Activated T-helper 1 cell treated with anti-CD3 and anti-CD28 coated beads, Interleukin-2, amount 50 U/mL, for 16 hours (primary cell): ENCODE measurements around the gene RPP14.

Experiments
- DNase-seq, 2 donors: peaks; one replicate each; pipeline ENCODE4 v3.0.0-alpha.2; 2020; ENCODE audit warnings: low read depth in 1 of 2, low spot score in 1 of 2

The RPP14 gene

GRCh38 chr3:58291671-58292338 is 14.2 kb upstream of the RPP14 start:
- DNase-seq = no peak

GRCh38 chr3:58292866-58293265 is 13.2 kb upstream of the RPP14 start:
- no peak for DNase-seq

GRCh38 chr3:58293516-58293915 is 12.5 kb upstream of the RPP14 start:
- DNase-seq = no peak

- DNase-seq = no peak
Observed at GRCh38 chr3:58296269-58296668, 9.8 kb upstream of the RPP14 start.

- DNase-seq = no peak
Observed at GRCh38 chr3:58296843-58297242, 9.2 kb upstream of the RPP14 start.

- no peak for DNase-seq
Observed at GRCh38 chr3:58298190-58298589, 7.9 kb upstream of the RPP14 start.

GRCh38 chr3:58299075-58299474 is 7.0 kb upstream of the RPP14 start:
- no peak for DNase-seq

GRCh38 chr3:58299839-58300516 is 6.1 kb upstream of the RPP14 start:
- no peak for DNase-seq

GRCh38 chr3:58307639-58308215 is 1.7 kb downstream of the RPP14 start:
- no peak for DNase-seq

- DNase-seq = no peak
Observed at GRCh38 chr3:58308728-58309127, 2.7 kb downstream of the RPP14 start.

GRCh38 chr3:58317811-58318210 is 11.8 kb downstream of the RPP14 start:
- DNase-seq = no peak

DNA sequence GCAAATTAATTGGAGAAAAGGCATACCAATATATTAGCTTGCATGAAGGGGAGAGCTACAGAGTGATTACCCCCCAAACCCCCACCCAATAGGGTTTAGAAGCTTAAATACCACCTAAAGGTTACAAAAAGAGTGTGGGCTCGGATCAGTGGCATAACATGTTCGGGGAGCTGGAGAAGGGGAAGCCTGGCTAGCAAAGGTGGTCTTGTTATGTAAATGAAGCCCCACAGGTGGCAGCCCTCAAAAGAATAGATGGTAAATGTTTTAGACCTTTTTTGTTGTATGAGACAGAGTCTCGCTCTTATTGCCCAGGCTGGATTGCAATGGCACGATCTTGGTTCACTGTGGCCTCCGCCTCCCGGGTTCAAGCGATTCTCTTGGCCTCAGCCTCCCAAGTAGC is 15.7 kb downstream of the RPP14 start:
- DNase-seq = no peak

- no peak for DNase-seq
Observed at GRCh38 chr3:58322793-58323192, 16.7 kb downstream of the RPP14 start.

DNA sequence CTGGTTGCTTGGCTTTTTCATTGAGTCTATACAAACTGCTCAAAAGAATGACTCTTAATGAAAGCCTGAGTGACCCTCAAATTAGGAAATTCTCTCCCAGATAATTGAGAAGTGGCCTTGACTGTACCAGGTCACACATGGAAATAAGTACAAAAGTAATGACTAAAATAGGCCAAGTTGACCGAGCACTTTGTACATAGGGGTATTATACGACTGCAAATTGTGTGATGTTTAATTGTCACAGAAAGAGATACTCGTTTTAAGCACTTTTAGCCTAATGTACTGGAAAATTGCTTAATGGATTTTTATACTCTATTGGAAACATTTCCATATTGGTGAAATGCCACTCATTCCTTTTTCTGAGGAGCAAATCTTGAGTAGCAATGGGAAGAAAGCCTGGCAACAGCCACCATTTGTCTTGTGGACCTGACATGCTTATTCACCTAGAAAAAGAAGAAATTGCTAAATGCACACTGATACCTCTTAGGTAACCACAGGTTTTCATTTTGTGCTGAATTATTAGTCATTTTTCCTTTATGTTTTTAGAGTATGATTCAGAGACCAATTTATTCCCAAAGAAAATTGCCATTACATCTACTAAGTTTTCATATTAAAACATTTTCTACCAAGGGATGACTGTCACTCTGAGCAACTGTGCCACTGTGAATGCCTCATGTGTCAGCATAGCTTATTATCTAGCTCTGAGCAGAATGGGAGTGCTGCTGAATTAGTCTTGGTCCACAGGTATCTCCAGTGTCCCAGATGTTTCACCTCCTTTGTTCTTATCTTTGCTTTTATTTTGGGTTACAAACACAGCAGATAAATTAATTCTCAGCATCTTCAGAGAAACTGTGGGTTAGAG is 17.7 kb downstream of the RPP14 start:
- DNase-seq = no peak

GRCh38 chr3:58324391-58325390 is 18.6 kb downstream of the RPP14 start:
- DNase-seq = no peak

GRCh38 chr3:58325525-58325992 is 19.5 kb downstream of the RPP14 start:
- DNase-seq = no peak

GRCh38 chr3:58326267-58326900 is 20.3 kb downstream of the RPP14 start:
- DNase-seq = no peak

DNA sequence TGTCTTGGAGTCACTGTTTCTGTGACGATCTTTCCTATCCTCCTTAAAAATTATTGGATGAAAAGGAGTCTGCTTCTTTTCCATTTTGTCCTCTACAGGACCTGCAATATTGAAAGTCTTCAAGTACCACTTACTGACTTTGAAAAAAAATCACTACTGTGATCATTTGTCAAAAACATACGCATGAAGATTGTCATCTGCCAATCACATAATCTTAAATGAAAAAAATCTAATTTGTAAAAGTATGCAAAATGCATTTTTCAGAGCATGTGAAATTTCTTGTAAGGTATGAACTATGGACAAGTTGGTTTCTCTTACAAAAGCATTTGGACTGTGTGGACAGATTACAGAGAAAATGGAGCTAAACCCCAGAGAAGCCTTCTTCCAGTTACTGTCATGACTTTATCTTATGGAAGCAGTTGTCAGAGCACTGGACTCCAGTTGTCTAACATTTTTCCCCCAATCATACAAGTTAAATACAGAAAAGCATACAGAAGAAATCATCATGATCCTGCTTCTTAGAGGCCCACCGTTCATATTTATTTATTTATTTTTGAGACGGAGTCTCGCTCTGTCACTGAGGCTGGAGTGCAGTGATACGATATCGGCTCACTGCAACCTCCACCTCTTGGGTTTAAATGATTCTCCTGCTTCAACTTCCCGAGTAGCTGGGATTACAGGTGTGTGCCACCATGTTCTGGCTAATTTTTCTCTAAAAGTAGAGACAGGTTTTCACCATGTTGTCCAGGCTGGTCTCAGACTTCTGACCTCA is 23.3 kb downstream of the RPP14 start:
- DNase-seq = no peak

- no peak for DNase-seq
Observed at GRCh38 chr3:58329922-58330413, 23.9 kb downstream of the RPP14 start.
